GM12801 (cell line): ENCODE measurements around the gene TMPRSS3.

Experiments used
- CTCF ChIP-seq: IDR thresholded peaks from one replicate; pipeline ENCODE4 v1.5.1; 2011; ENCODE audit warnings: control low read depth; ENCODE audit not compliant: insufficient read length; ENCODE audit errors: extremely low read depth

Gene TMPRSS3

GRCh38 chr21:42419845-42420244 is 24.0 kb upstream of the TMPRSS3 start:
- TF ChIP-seq CTCF: no peak

GRCh38 chr21:42418886-42419285 is 23.0 kb upstream of the TMPRSS3 start:
- no peak for TF ChIP-seq CTCF

- TF ChIP-seq CTCF: no peak
These were observed 21.7 kb upstream of the TMPRSS3 start for GRCh38 chr21:42417533-42417932.

GRCh38 chr21:42414928-42415769 is 19.3 kb upstream of the TMPRSS3 start:
- no peak for TF ChIP-seq CTCF

- no peak for TF ChIP-seq CTCF
These were observed 18.7 kb upstream of the TMPRSS3 start for GRCh38 chr21:42414553-42414927.

- TF ChIP-seq CTCF: no peak
These were observed 18.2 kb upstream of the TMPRSS3 start for GRCh38 chr21:42414066-42414465.

- TF ChIP-seq CTCF: no peak
These were observed 17.6 kb upstream of the TMPRSS3 start for GRCh38 chr21:42413500-42413899.
